ENCODE results near the gene RBM24. TPM values are rescaled to one million over a fixed set of nuclear protein-coding genes. Genes with fewer than 3 reads are reported as not detected.

The RBM24 gene
- not detected for polyA plus RNA-seq

- Mint-ChIP-seq H3K27me3 (ENCODE audit: low read depth in 3 of 3) (peaks cover 15 to 36% (median 24%) of the 10 kb centered on the region in 3 donors), H3K27ac (no peak within 1 kb of the TSS), H3K36me3 (peaks cover 0 to 4% (median 0%) of the 10 kb centered on the region in 3 donors), H3K4me3 (peak within 1 kb of the TSS; percentile 80 to 83 (median 81)), H3K4me1 (peaks cover 9 to 22% of the 10 kb centered on the region in 2 donors), H3K9me3 (peaks cover 0 to 4% (median 0%) of the 10 kb centered on the region in 6 donors)
- peak in 1 of 3 donors; percentile 7 for DNase-seq
Measured at GRCh38 chr6:17281100-17281496, at the start of gene RBM24. RBM24 (plus strand) TSS chr6:17281361; CDS start chr6:17281582, 221 bp downstream.

- Mint-ChIP-seq H3K9me3 (peaks cover 0 to 4% (median 0%) of the 10 kb centered on the region in 6 donors), H3K4me1 (no peaks in the 10 kb centered on the region), H3K4me3 (no peak overlapping the region), H3K27me3 (ENCODE audit: low read depth in 3 of 3) (peaks cover 0 to 6% (median 0%) of the 10 kb centered on the region in 3 donors), H3K27ac (no peak overlapping the region), H3K36me3 (no peaks in the 10 kb centered on the region)
- no peak for DNase-seq
Measured at GRCh38 chr6:17233531-17233930, 47.6 kb upstream of the RBM24 start.

- Mint-ChIP-seq H3K4me1 (no peaks in the 10 kb centered on the region), H3K9me3 (peaks cover 0 to 9% (median 0%) of the 10 kb centered on the region in 6 donors), H3K4me3 (no peak overlapping the region), H3K27me3 (ENCODE audit: low read depth in 3 of 3) (peaks cover 0 to 6% (median 2%) of the 10 kb centered on the region in 3 donors), H3K36me3 (no peaks in the 10 kb centered on the region), H3K27ac (no peak overlapping the region)
- no peak for DNase-seq
Measured at GRCh38 chr6:17237246-17237645, 43.9 kb upstream of the RBM24 start.

GRCh38 chr6:17239260-17239659 lies 41.9 kb upstream of the RBM24 start:
- Mint-ChIP-seq H3K4me3 (no peak overlapping the region), H3K27ac (no peak overlapping the region), H3K4me1 (no peaks in the 10 kb centered on the region), H3K27me3 (ENCODE audit: low read depth in 3 of 3) (peaks cover 0 to 7% (median 3%) of the 10 kb centered on the region in 3 donors), H3K36me3 (no peaks in the 10 kb centered on the region), H3K9me3 (peaks cover 0 to 9% (median under 1%) of the 10 kb centered on the region in 6 donors)
- DNase-seq: no peak

GRCh38 chr6:17240803-17241500 lies 40.2 kb upstream of the RBM24 start:
- Mint-ChIP-seq H3K4me3 (no peak overlapping the region), H3K27me3 (ENCODE audit: low read depth in 3 of 3) (peaks cover 1 to 7% (median 3%) of the 10 kb centered on the region in 3 donors), H3K9me3 (peaks cover 0 to 9% (median under 1%) of the 10 kb centered on the region in 6 donors), H3K4me1 (no peaks in the 10 kb centered on the region), H3K36me3 (no peaks in the 10 kb centered on the region), H3K27ac (no peak overlapping the region)
- no peak for DNase-seq

- H3K36me3 Mint-ChIP-seq: no peaks in the 10 kb centered on the region
- no peaks in the 10 kb centered on the region for H3K4me1 Mint-ChIP-seq
- peaks cover 1 to 7% (median 3%) of the 10 kb centered on the region in 3 donors for H3K27me3 Mint-ChIP-seq (ENCODE audit: low read depth in 3 of 3)
- DNase-seq: no peak
- no peak overlapping the region for H3K27ac Mint-ChIP-seq
- H3K9me3 Mint-ChIP-seq: peaks cover 0 to 9% (median under 1%) of the 10 kb centered on the region in 6 donors
- no peak overlapping the region for H3K4me3 Mint-ChIP-seq
Measured at GRCh38 chr6:17242087-17242486, 39.1 kb upstream of the RBM24 start.

GRCh38 chr6:17250237-17250636 lies 30.9 kb upstream of the RBM24 start:
- Mint-ChIP-seq H3K27ac (no peak overlapping the region), H3K4me1 (no peaks in the 10 kb centered on the region), H3K4me3 (no peak overlapping the region), H3K27me3 (ENCODE audit: low read depth in 3 of 3) (peaks cover 0 to 6% (median 3%) of the 10 kb centered on the region in 3 donors), H3K36me3 (no peaks in the 10 kb centered on the region), H3K9me3 (peaks cover 0 to 6% (median under 1%) of the 10 kb centered on the region in 6 donors)
- no peak for DNase-seq

GRCh38 chr6:17251953-17252352 lies 29.2 kb upstream of the RBM24 start:
- Mint-ChIP-seq H3K4me3 (no peak overlapping the region), H3K36me3 (no peaks in the 10 kb centered on the region), H3K4me1 (no peaks in the 10 kb centered on the region), H3K9me3 (peaks cover 0 to 6% (median under 1%) of the 10 kb centered on the region in 6 donors), H3K27ac (no peak overlapping the region), H3K27me3 (ENCODE audit: low read depth in 3 of 3) (peaks cover 0 to 7% (median 6%) of the 10 kb centered on the region in 3 donors)
- no peak for DNase-seq

- no peak for DNase-seq
- Mint-ChIP-seq H3K4me1 (no peaks in the 10 kb centered on the region), H3K36me3 (no peaks in the 10 kb centered on the region), H3K4me3 (no peak overlapping the region), H3K9me3 (peaks cover 0 to 3% (median 0%) of the 10 kb centered on the region in 6 donors), H3K27ac (no peak overlapping the region), H3K27me3 (ENCODE audit: low read depth in 3 of 3) (peaks cover 0 to 6% (median 1%) of the 10 kb centered on the region in 3 donors)
Measured at GRCh38 chr6:17258749-17259148, 22.4 kb upstream of the RBM24 start.

- H3K36me3 Mint-ChIP-seq: no peaks in the 10 kb centered on the region
- H3K4me3 Mint-ChIP-seq: no peak overlapping the region
- peaks cover 0 to 3% (median 3%) of the 10 kb centered on the region in 3 donors for H3K27me3 Mint-ChIP-seq (ENCODE audit: low read depth in 3 of 3)
- DNase-seq: no peak
- no peaks in the 10 kb centered on the region for H3K4me1 Mint-ChIP-seq
- H3K27ac Mint-ChIP-seq: no peak overlapping the region
- no peaks in the 10 kb centered on the region for H3K9me3 Mint-ChIP-seq
Measured at GRCh38 chr6:17265570-17265969, 15.6 kb upstream of the RBM24 start.

GRCh38 chr6:17267566-17267965 lies 13.6 kb upstream of the RBM24 start:
- H3K4me3 Mint-ChIP-seq: no peak overlapping the region
- H3K36me3 Mint-ChIP-seq: no peaks in the 10 kb centered on the region
- peaks cover 0 to 10% (median 3%) of the 10 kb centered on the region in 3 donors for H3K27me3 Mint-ChIP-seq (ENCODE audit: low read depth in 3 of 3)
- H3K9me3 Mint-ChIP-seq: no peaks in the 10 kb centered on the region
- DNase-seq: no peak
- H3K4me1 Mint-ChIP-seq: no peaks in the 10 kb centered on the region
- no peak overlapping the region for H3K27ac Mint-ChIP-seq

- DNase-seq: no peak
- H3K27ac Mint-ChIP-seq: no peak overlapping the region
- no peaks in the 10 kb centered on the region for H3K4me1 Mint-ChIP-seq
- no peak overlapping the region for H3K4me3 Mint-ChIP-seq
- H3K9me3 Mint-ChIP-seq: no peaks in the 10 kb centered on the region
- H3K27me3 Mint-ChIP-seq (ENCODE audit: low read depth in 3 of 3): peaks cover under 1 to 10% (median 3%) of the 10 kb centered on the region in 3 donors
- H3K36me3 Mint-ChIP-seq: no peaks in the 10 kb centered on the region
Measured at GRCh38 chr6:17268114-17268513, 13.0 kb upstream of the RBM24 start.

- Mint-ChIP-seq H3K27me3 (ENCODE audit: low read depth in 3 of 3) (peaks cover 3 to 12% (median 9%) of the 10 kb centered on the region in 3 donors), H3K27ac (no peak overlapping the region), H3K4me1 (no peaks in the 10 kb centered on the region), H3K4me3 (no peak overlapping the region), H3K36me3 (no peaks in the 10 kb centered on the region), H3K9me3 (peaks cover 0 to 1% (median 0%) of the 10 kb centered on the region in 6 donors)
- no peak for DNase-seq
Measured at GRCh38 chr6:17269840-17270239, 11.3 kb upstream of the RBM24 start.

GRCh38 chr6:17271628-17272027 lies 9.5 kb upstream of the RBM24 start:
- Mint-ChIP-seq H3K27ac (no peak overlapping the region), H3K4me3 (no peak overlapping the region), H3K9me3 (peaks cover 0 to 1% (median 0%) of the 10 kb centered on the region in 6 donors), H3K27me3 (ENCODE audit: low read depth in 3 of 3) (peaks cover 4 to 16% (median 10%) of the 10 kb centered on the region in 3 donors), H3K4me1 (no peaks in the 10 kb centered on the region), H3K36me3 (no peaks in the 10 kb centered on the region)
- DNase-seq: no peak
